ENCODE results near the gene ZNF831.

The ZNF831 gene

DNA sequence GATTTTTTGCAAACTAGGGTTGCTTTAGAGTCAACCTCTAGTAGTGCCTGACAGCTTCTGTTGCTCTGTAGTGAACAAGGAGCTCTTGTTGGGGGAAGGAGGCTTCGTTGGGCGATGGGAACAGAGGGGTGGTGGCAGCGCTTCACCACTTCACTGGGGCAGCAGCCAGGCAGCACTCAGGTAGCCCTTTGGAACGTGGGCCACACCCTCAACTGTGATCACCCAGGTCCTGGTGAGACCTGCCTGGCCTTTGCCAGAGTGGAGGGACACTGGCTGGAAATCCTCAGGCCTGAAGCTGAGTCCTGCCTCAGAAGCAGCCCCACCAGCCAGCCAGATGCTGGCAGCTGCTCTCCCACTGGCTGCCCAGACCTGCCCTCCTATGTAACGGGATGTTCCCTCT is 126.4 kb downstream of the ZNF831 start:
- TF ChIP-seq, protein P1, sequence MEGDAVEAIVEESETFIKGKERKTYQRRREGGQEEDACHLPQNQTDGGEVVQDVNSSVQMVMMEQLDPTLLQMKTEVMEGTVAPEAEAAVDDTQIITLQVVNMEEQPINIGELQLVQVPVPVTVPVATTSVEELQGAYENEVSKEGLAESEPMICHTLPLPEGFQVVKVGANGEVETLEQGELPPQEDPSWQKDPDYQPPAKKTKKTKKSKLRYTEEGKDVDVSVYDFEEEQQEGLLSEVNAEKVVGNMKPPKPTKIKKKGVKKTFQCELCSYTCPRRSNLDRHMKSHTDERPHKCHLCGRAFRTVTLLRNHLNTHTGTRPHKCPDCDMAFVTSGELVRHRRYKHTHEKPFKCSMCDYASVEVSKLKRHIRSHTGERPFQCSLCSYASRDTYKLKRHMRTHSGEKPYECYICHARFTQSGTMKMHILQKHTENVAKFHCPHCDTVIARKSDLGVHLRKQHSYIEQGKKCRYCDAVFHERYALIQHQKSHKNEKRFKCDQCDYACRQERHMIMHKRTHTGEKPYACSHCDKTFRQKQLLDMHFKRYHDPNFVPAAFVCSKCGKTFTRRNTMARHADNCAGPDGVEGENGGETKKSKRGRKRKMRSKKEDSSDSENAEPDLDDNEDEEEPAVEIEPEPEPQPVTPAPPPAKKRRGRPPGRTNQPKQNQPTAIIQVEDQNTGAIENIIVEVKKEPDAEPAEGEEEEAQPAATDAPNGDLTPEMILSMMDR (IDR thresholded peaks at IDR 0.05; ENCODE audit: low read depth, low read length), result no peak
- no peak for DNase-seq (ENCODE audit: low read depth in 2 of 2)
- no peak overlapping the region for H3K4me3 ChIP-seq (replicated peaks in 1 of 2; ENCODE audit: low read depth in 2 of 2, low read length in 2 of 2)

DNA sequence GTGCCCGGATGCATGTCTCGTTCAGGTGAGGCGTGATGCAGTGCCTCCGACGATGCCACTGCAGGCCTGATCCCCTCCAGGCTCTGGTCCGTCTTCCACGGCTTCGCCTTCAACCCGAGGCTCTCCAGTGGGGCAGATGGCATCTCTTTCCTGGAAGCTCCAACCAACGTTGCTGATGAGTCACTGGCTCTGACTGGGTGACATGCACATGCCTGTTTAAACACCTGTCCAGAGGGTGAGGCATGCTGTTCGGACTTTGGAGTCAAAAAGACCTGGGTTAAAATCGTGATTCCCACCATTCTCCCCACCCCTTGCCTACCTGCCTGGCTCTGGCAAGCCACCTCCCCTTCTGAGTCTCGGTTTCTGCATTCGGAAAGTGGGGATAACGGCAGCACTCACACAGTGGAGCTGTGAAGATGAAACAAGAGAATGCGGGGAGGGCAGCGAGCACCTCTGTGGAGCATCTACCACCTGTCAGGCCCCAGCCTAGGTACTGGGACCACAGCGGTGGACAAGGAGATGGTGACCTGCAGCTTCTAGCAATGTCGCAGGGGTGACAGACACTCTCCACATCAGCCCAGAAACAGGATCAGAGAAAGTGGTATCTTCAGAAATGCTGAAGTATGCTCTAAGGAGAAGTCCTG is 128.2 kb downstream of the ZNF831 start:
- no peak overlapping the region for H3K4me3 ChIP-seq (replicated peaks in 1 of 2; ENCODE audit: low read depth in 2 of 2, low read length in 2 of 2)
- TF ChIP-seq, protein P1 (IDR thresholded peaks at IDR 0.05; ENCODE audit: low read depth, low read length), result no peak
- no peak for DNase-seq (ENCODE audit: low read depth in 2 of 2)

DNA sequence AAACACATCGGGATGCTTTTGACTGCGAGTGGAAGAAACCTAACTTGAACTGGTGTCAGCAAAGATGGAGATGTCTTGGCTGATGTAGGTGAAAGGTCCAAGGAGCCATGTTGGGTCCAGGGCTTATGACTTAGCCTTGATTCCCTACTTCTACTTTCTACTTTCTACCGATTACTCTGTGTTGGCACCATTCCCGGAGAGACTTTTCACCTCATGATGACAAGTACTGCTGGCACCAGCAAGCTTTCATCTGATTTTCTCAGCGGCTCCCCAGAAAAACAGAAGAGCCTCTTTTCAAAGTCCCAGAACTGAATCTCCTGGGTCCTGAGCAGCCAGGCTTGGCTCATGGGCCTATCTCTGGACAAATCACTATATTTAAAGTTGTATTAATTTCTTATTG is 131.9 kb downstream of the ZNF831 start:
- DNase-seq (ENCODE audit: low read depth in 2 of 2), result no peak
- TF ChIP-seq, protein P1 (IDR thresholded peaks at IDR 0.05; ENCODE audit: low read depth, low read length), result no peak
- no peak overlapping the region for H3K4me3 ChIP-seq (replicated peaks in 1 of 2; ENCODE audit: low read depth in 2 of 2, low read length in 2 of 2)

DNA sequence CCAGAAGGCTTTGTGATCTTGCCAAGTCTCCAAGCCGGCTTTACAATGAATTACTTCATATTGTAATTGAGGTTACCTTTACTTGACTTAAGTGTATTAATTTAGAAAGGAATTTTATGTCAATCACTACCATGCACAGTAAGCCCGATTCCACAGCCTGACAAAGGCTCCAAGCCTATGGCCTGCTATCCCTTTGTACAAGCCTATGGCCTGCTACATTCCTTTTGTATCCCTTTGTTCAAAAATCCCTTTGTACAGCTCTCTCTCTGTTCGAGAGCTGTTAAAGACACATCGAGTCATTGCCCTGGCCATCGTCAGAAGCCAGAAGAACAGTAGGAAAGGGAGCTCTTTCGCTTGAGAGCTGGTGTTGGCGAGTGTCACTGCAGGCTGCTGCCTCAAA is 134.1 kb downstream of the ZNF831 start:
- TF ChIP-seq, protein P1 (IDR thresholded peaks at IDR 0.05; ENCODE audit: low read depth, low read length), result no peak
- H3K4me3 ChIP-seq (replicated peaks in 1 of 2; ENCODE audit: low read depth in 2 of 2, low read length in 2 of 2), result no peak overlapping the region
- DNase-seq (ENCODE audit: low read depth in 2 of 2), result no peak

DNA sequence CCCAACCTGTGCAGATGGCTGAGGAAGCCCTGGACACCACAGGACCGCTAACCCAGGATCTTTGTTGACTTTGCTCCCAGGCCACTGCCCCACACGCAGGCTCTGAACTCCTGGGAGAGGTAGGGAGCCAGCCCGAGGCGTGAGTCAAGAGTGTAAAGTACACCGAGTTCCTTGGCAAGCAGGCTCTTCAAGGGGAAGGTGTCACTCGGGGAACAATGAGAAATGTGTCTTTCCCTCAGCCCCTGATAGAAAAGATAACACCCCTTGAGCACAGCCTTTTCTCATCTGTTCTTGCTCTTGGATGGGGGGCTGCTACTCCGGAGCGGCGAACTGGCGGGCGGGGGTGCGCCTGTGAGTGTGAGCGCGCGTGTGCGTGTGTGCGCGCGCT is 136.3 kb downstream of the ZNF831 start:
- TF ChIP-seq, protein P1 (IDR thresholded peaks at IDR 0.05; ENCODE audit: low read depth, low read length), result no peak
- no peak overlapping the region for H3K4me3 ChIP-seq (replicated peaks in 1 of 2; ENCODE audit: low read depth in 2 of 2, low read length in 2 of 2)
- no peak for DNase-seq (ENCODE audit: low read depth in 2 of 2)

DNA sequence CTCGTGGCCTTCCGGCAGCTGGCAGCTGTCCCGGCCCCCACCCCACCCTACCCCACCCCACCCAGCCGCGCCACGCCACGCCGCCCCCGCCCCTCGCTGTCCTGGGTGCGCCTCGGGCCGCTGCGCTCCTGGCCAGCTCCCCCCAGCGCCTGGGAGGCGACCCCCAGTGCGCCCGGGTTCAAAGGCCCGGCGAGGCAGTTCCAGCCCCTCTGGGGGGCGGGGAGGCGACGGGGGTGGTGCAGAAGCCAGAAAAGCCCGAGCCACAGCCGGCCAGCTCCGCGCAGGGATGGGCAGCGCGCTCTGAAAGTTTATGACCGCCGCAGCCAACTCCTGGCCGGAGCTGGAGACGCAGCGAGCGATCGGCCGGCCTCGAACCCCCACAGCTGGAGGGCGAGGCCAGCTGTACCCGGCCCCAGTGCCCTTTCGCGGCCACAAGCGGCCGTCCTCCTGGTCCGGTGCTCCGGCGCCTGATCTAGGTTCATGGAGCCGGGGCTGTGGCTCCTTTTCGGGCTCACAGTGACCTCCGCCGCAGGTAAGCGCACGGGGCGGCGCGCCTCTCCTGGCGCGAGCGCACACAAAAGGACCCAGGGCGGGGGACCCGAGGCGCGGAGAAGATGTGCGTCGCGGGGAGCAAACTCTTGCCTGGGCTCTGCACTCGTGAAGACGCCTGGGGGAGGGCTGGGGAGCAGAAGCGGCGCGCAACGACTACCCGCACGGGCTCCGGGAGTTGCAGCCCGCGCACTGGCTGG is 136.9 kb downstream of the ZNF831 start, which contains the start of gene EDN3:
TSS of gene EDN3 (plus strand) at position 279 of the 749 bp plus-strand sequence. CDS start at position 481, 202 bp downstream.
- TF ChIP-seq, protein P1 (IDR thresholded peaks at IDR 0.05; ENCODE audit: low read depth, low read length), result no peak
- DNase-seq (ENCODE audit: low read depth in 2 of 2), result no peak
- no peak within 1 kb of the TSS for H3K4me3 ChIP-seq (replicated peaks in 1 of 2; ENCODE audit: low read depth in 2 of 2, low read length in 2 of 2)

All from cardiac fibroblast (primary cell).